ENCODE results near the gene TUBGCP3. TPM values are rescaled to one million over a fixed set of nuclear protein-coding genes. Genes with fewer than 3 reads are reported as not detected.
"Not testable (repeated sequence)": the region's sequence is repeated elsewhere in the genome, so short reads cannot be mapped to it uniquely, and the experiment has no call there.

The TUBGCP3 gene
- total RNA-seq, 1 experiment from 2014 or later = 13.8 TPM

GRCh38 chr13:112495465-112495864 is 92.5 kb downstream of the TUBGCP3 start:
- in situ Hi-C loops (cut with HindIII; ENCODE audit: low sequenced_read_pairs) = no loop called here
- no peak for DNase-seq (ENCODE audit: low spot score)

GRCh38 chr13:112489199-112489598 is 98.8 kb downstream of the TUBGCP3 start:
- no peak for DNase-seq (ENCODE audit: low spot score)
- in situ Hi-C loops (cut with HindIII; ENCODE audit: low sequenced_read_pairs) = no loop called here

- DNase-seq (ENCODE audit: low spot score); in situ Hi-C loops (cut with HindIII; ENCODE audit: low sequenced_read_pairs): not testable (repeated sequence)
These were observed 99.5 kb downstream of the TUBGCP3 start for GRCh38 chr13:112488343-112489050.

GRCh38 chr13:112487127-112487517 is 100.8 kb downstream of the TUBGCP3 start:
- no peak for DNase-seq (ENCODE audit: low spot score)
- in situ Hi-C loops (cut with HindIII; ENCODE audit: low sequenced_read_pairs) = no loop called here

- in situ Hi-C loops (cut with HindIII; ENCODE audit: low sequenced_read_pairs) = no loop called here
- DNase-seq (ENCODE audit: low spot score) = no peak
These were observed 101.4 kb downstream of the TUBGCP3 start for GRCh38 chr13:112486386-112487126.

- in situ Hi-C loops (cut with HindIII; ENCODE audit: low sequenced_read_pairs); DNase-seq (ENCODE audit: low spot score): not testable (repeated sequence)
These were observed 102.1 kb downstream of the TUBGCP3 start for GRCh38 chr13:112485814-112486213.

- in situ Hi-C loops (cut with HindIII; ENCODE audit: low sequenced_read_pairs) = no loop called here
- no peak for DNase-seq (ENCODE audit: low spot score)
These were observed 104.7 kb downstream of the TUBGCP3 start for GRCh38 chr13:112483299-112483698.

GRCh38 chr13:112481458-112481857 is 106.5 kb downstream of the TUBGCP3 start:
- no peak for DNase-seq (ENCODE audit: low spot score)
- in situ Hi-C loops (cut with HindIII; ENCODE audit: low sequenced_read_pairs) = no loop called here

- no peak for DNase-seq (ENCODE audit: low spot score)
- in situ Hi-C loops (cut with HindIII; ENCODE audit: low sequenced_read_pairs) = no loop called here
These were observed 108.6 kb downstream of the TUBGCP3 start for GRCh38 chr13:112479389-112479788.

- no peak for DNase-seq (ENCODE audit: low spot score)
- in situ Hi-C loops (cut with HindIII; ENCODE audit: low sequenced_read_pairs) = no loop called here
These were observed 110.8 kb downstream of the TUBGCP3 start for GRCh38 chr13:112477070-112477619.

- no peak for DNase-seq (ENCODE audit: low spot score)
These were observed 112.1 kb downstream of the TUBGCP3 start for GRCh38 chr13:112475889-112476288.

GRCh38 chr13:112474869-112475268 is 113.1 kb downstream of the TUBGCP3 start:
- DNase-seq (ENCODE audit: low spot score) = no peak
- in situ Hi-C loops (cut with HindIII; ENCODE audit: low sequenced_read_pairs) = no loop called here

More at GRCh38 chr13:112475889-112476288, 112.1 kb downstream of the TUBGCP3 start:
- in situ Hi-C loops (cut with HindIII; ENCODE audit: low sequenced_read_pairs) = no loop called here

GRCh38 chr13:112473818-112474217 is 114.1 kb downstream of the TUBGCP3 start:
- in situ Hi-C loops (cut with HindIII; ENCODE audit: low sequenced_read_pairs) = no loop called here
- DNase-seq (ENCODE audit: low spot score) = no peak

GRCh38 chr13:112469071-112469745 is 118.7 kb downstream of the TUBGCP3 start:
- no peak for DNase-seq (ENCODE audit: low spot score)
- in situ Hi-C loops (cut with HindIII; ENCODE audit: low sequenced_read_pairs) = no loop called here

GRCh38 chr13:112468069-112468468 is 119.9 kb downstream of the TUBGCP3 start:
- in situ Hi-C loops (cut with HindIII; ENCODE audit: low sequenced_read_pairs) = no loop called here
- DNase-seq (ENCODE audit: low spot score) = no peak

- in situ Hi-C loops (cut with HindIII; ENCODE audit: low sequenced_read_pairs) = no loop called here
- DNase-seq (ENCODE audit: low spot score) = no peak
These were observed 120.7 kb downstream of the TUBGCP3 start for GRCh38 chr13:112467236-112467635.

- no peak for DNase-seq (ENCODE audit: low spot score)
- in situ Hi-C loops (cut with HindIII; ENCODE audit: low sequenced_read_pairs) = no loop called here
These were observed 121.6 kb downstream of the TUBGCP3 start for GRCh38 chr13:112466132-112467058.

GRCh38 chr13:112465251-112466131 is 122.5 kb downstream of the TUBGCP3 start:
- DNase-seq (ENCODE audit: low spot score) = no peak
- in situ Hi-C loops (cut with HindIII; ENCODE audit: low sequenced_read_pairs) = no loop called here

Measured in G401 (cell line).